Stimulated activated CD8-positive, alpha-beta memory T cell treated with anti-CD3 and anti-CD28 coated beads, Interleukin-7, amount 100 ng/mL, for 1 hour (primary cell): Measurements from ENCODE around the gene KLB.
A peak's percentile ranks its signal among the peaks of the same experiment; 100 is the strongest.
"Not testable (repeated sequence)": the region's sequence is repeated elsewhere in the genome, so short reads cannot be mapped to it uniquely, and the experiment has no call there.

Experiments
- DNase-seq, 2 donors: peaks; one replicate each; pipeline ENCODE4 v3.0.0-alpha.2; 2020; ENCODE audit warnings: low read depth in 2 of 2

Gene KLB

GRCh38 chr4:39426728-39427127, 20.0 kb downstream of the KLB start:
- no peak for DNase-seq

DNA sequence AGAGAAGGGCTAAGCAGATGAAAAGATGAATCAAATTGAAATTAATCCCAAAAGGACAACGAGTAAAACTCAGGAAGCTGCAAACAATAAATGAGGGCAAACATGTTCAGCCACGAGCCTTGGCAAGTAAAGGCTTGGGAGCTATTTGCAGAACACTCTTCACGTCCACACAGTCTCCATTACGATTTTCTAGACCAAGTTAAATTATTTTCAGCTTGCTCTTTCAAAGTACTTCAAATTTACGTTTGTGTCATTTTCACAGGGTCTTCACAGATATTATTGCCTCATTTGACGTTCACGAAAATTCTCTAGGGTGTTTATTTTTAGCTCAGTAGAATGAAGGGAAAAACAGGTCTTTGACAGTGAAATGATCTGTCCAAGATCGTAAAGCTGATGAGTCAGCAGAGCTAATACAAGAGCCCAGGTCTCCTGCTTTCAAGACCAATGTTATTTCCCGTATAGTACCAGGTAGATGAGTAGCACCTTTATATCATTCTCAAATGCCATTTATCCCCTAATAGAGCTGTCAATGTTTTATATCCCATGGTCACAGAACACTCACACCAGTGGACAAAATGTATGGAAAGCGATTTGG, 20.9 kb downstream of the KLB start:
- no peak for DNase-seq

- no peak for DNase-seq
Observed at GRCh38 chr4:39429476-39430334, 23.0 kb downstream of the KLB start.

DNA sequence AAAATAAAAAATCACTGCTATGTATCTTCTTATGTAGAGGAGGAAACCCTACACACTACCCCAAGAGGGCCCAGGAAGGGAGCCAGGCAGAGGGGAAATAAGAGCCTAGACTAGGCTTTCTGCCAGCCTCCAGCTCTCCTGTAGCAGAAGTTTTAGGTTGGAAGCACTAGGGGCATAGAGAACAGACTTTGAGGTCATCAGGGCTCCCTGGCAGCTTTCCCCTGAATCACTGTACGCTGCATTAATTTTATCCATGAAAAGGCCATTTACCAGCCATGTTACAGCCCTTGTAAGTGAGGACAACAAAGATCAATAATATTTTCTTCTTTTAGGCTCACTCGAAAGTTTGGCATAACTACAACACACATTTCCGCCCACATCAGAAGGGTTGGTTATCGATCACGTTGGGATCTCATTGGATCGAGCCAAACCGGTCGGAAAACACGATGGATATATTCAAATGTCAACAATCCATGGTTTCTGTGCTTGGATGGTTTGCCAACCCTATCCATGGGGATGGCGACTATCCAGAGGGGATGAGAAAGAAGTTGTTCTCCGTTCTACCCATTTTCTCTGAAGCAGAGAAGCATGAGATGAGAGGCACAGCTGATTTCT, 27.3 kb downstream of the KLB start:
- DNase-seq: no peak

- DNase-seq: no peak
Observed at GRCh38 chr4:39435659-39436563, 29.2 kb downstream of the KLB start.

DNA sequence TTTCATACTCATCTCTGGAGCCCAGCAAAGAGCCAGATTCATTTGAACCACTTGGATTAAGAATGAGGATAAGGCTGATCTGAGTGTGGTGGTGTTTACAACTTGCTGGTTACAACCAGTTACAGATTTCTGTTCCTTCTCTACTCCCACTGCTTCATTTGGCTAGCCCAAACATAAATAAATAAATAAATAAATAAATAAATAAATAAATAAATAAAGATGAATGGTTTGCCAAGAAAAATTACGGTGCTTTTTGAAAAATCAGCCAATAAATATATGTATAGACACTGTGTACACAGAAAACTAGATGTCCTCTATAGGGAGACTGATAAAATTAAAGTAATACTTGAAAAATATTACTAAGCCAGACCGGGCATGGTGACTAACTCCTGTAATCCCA, 34.9 kb downstream of the KLB start:
- DNase-seq: no peak

DNA sequence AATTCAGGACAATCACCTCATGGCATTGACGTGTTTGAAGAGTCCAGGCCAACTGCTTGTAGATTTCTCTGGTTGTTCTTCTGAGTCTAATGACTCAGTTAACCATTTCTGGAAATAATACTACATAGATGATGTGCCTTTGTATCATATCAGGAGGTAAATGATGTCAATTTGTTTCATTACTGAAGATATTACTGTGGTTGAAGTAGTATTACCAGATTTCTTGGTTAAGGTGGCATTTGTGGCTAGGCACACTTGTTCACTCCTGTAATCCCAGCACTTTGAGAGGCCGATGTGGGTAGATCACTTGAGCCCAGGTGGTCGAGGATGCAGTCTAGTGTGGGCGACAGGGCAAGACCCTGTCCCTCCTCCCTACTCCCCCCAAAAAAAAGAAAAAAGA, 36.3 kb downstream of the KLB start:
- DNase-seq: no peak

GRCh38 chr4:39446483-39446841, 39.7 kb downstream of the KLB start:
- DNase-seq: no peak

- no peak for DNase-seq
Observed at GRCh38 chr4:39446842-39447573, 40.3 kb downstream of the KLB start.

DNA sequence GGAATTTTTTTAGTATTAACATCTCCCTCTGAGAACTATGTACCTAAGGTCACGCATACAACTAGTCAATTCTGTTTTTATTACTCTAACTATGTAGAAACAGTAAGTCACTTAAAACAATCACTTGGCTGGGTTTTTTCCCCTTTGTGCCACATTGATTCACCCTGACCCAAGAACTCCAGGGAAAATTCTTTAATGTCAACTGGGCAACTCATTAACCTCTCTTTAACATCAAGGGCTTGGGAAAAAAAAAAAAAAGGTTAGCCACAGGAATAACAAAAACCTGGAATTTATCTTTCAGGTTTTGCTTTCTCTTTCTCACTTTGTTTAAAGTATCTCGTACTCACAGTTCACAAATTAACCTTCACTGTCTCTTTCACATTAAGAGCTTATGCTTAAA, 43.9 kb downstream of the KLB start:
- DNase-seq: no peak

DNA sequence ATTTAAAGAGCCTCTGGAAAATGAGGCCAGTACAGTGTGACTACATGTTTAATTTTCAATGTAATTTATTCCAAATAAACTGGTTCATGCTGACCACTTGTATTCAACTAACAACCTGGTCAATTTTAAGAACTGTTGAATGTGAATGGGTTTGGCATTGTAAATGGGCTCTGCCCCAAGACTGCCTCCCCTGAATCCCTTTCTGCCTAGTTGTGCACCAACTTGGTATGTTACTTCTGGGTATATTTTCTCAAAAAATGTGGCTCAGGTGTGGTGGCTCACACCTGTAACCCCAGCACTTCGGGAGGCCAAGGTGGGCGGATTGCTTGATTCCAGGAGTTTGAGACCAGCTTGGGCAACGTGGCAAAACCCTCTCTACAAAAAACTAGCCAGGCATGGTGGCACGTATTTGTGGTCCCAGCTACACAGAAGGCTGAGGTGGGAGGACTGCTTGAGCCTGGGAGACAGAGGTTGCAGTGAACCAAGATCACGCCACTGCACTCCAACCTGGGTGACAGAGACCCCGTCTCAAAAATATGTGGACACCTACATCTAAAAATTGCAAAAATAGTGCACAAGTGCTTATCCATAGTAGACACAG, 44.8 kb downstream of the KLB start:
- no peak for DNase-seq

- no peak for DNase-seq
Observed at GRCh38 chr4:39452153-39452859, 45.6 kb downstream of the KLB start.

DNA sequence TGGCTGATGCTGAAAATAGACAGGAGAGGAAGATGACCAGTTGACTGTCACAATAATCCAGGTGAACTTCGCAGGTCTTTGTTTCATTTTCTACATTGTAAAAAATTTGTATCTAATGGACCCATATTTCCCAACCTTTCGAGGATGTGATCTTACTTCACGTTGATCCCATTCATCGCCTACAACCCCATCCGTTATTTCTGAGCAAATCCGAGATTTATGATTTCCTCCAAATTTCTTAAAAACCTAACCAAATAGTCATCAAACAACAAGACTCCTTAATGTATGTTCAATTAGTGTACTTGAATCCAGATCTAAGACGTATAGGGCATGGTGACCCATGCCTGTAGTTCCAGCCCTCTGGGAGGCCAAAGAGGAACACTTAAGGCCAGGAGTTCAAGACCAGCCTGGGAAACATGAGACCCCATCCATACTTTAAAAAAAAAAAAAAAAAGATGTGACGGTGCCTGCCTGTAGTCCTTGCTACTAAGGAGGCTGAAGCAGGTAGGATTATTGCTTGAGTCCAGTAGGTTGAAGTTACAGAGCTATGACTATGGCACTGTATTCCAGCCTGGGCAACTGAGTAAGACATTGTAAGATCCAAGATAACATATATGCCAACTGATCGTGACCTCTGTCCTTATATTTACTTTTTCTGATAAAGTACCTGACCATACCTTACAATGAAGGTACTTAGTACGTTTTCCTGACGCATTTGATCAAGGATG, 46.3 kb downstream of the KLB start:
- DNase-seq: no peak

DNA sequence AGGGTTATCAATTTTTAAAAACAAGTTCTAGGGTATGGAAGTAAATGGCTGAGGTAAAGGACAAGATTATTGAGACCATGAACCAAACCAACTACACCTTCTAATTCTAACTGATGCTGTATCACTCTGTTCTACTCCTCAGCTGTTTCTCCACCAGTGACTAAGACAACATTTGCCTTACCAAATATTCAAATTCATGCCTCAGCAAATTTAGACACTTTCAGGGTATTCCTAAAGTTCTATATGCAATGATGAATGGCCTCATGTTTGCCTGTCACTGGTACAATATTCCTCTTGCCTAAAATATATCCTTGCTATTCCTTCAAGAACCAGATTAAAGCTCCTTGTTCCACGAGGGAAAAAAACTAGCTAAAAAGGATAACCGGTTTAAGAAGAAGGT, 47.0 kb downstream of the KLB start:
- DNase-seq: no peak

DNA sequence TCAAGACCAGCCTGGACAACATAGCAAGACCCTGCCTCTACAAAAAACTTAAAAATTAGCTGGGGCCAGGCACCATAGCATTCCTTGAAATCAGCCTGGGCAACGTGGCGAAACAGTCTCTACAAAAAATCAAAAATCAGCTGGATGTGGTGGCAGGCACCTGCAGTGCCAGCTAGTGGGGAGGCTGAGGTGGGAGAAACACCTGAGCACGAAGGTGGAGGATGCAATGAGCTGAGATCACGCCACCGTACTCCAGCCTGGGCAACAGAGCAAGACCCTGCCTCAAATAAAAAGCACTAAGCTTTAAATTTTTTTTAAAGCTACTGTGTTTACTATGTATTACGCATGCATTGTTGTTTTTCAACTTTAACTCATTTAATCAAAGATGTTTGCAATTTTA, 48.8 kb downstream of the KLB start:
- DNase-seq: no peak

- no peak for DNase-seq
Observed at GRCh38 chr4:39456946-39457763, 50.4 kb downstream of the KLB start.

GRCh38 chr4:39458161-39458504, 51.4 kb downstream of the KLB start:
- DNase-seq: not testable (repeated sequence)

GRCh38 chr4:39458505-39459300, 52.0 kb downstream of the KLB start, which contains the start of the genes LIAS and RPL9:
Gene LIAS (plus strand): TSS chr4:39459056. CDS start chr4:39459118, 62 bp downstream.
Gene RPL9 (minus strand): TSS chr4:39458922. CDS start chr4:39458439, 483 bp downstream.
- peak; percentile 89 to 90 for DNase-seq
